Gastrocnemius medialis (tissue), 4 donors: ENCODE results near the gene RPL13A. TPM values are rescaled to one million over a fixed set of nuclear protein-coding genes. Genes with fewer than 3 reads are reported as not detected.
A peak's percentile ranks its signal among the peaks of the same experiment; 100 is the strongest.

ENCODE experiments used
- ATAC-seq, 2 donors: fragments of 150-250 bp; one replicate each; pipeline ENCODE4 v1.9.1; 2016
- DNase-seq, 2 donors: peaks; one replicate each; pipeline ENCODE4 v3.0.0-alpha.2; 2019
- H3K27ac ChIP-seq, 4 donors: fragments of 200-600 bp; sonication (generic); 1 replicate in 1 of 4; 2 replicates in 3 of 4; pipeline ENCODE4 v1.5.1; 2016 to 2018; ENCODE audit warnings: mild to moderate bottlenecking in 2 of 4, moderate library complexity in 1 of 4
- H3K27me3 ChIP-seq, 3 donors: fragments of 200-600 bp; sonication (generic) in 2 of 3; 1 replicate in 1 of 3; 2 replicates in 2 of 3; pipeline versions ENCODE4 v1.5.1 to v1.6.0; 2016 to 2019; ENCODE audit warnings: mild to moderate bottlenecking in 1 of 3, moderate library complexity in 1 of 3
- H3K36me3 ChIP-seq, 2 donors: fragments of 200-600 bp; sonication (generic) in 1 of 2; one replicate each; pipeline ENCODE4 v1.5.1; 2017 to 2018
- H3K4me1 ChIP-seq, 2 donors: fragments of 200-600 bp; sonication (generic) in 1 of 2; one replicate each; pipeline ENCODE4 v1.5.1; 2016 to 2017; ENCODE audit warnings: mild to moderate bottlenecking in 2 of 2
- H3K4me3 ChIP-seq, 4 donors: fragments of 200-600 bp; sonication (generic) in 3 of 4; 1 replicate in 1 of 4; 2 replicates in 3 of 4; pipeline ENCODE4 v1.5.1; 2016 to 2019; ENCODE audit warnings: mild to moderate bottlenecking in 2 of 4
- H3K9me3 ChIP-seq, 3 donors: fragments of 200-600 bp; sonication (generic) in 2 of 3; 1 replicate in 1 of 3; 2 replicates in 2 of 3; pipeline ENCODE4 v1.5.1; 2016 to 2019
- CTCF ChIP-seq, 5 experiments: fragments of 450-650 bp in 3 of 5; fragments of 200-600 bp in 2 of 5; sonication (generic) in 2 of 5; IDR thresholded peaks in 4 of 5; conservative IDR thresholded peaks in 1 of 5; 1 replicate in 4 of 5; 2 replicates in 1 of 5; pipeline ENCODE4 v1.5.1; 2016 to 2019; ENCODE audit warnings: antibody characterized with exemption in 5 of 5, mild to moderate bottlenecking in 3 of 5, moderate library complexity in 3 of 5
- POLR2A ChIP-seq, 2 donors: fragments of 450-650 bp; IDR thresholded peaks; one replicate each; pipeline ENCODE4 v1.6.1; 2017; ENCODE audit warnings: antibody characterized with exemption in 2 of 2, mild to moderate bottlenecking in 2 of 2, moderate library complexity in 2 of 2
- in situ Hi-C, 4 donors: fragments of 200-750 bp; cut with MboI; loops; one replicate each; pipeline versions ENCODE4 v1.15.0 to v1.8.0; 2017; ENCODE audit warnings: low sequenced_read_pairs in 4 of 4
- intact Hi-C: fragments of 100-400 bp; cut with DNase I; formaldehyde crosslinking; loops from one replicate; pipeline ENCODE4 v1.15.1; 2023; ENCODE audit warnings: low total_unique reads
- total RNA-seq, 4 donors: library from RNA; depleted of rRNA; stranded (reverse); fragments of >200 nt; gene quantifications; one replicate each; pipeline versions ENCODE4 v1.1.0 to v1.2.3, GENCODE V29; 2016

The RPL13A gene
- total RNA-seq, 4 donors from 2014 or later: 1,565 to 2,260 (median 1,899) TPM

- ATAC-seq (no peak), DNase-seq (no peak)
- no peaks in the 10 kb centered on the region for H3K27me3 ChIP-seq
- no peak for TF ChIP-seq CTCF (IDR thresholded peaks at IDR 0.05 in 4 of 5, conservative IDR thresholded peaks at IDR 0.05 in 1 of 5)
- TF ChIP-seq POLR2A (IDR thresholded peaks at IDR 0.05): no peak
- intact Hi-C loops (no loop called here), in situ Hi-C loops (no loop called here)
- H3K4me1 ChIP-seq: peaks cover 24 to 32% of the 10 kb centered on the region in 2 donors
- H3K9me3 ChIP-seq: no peaks in the 10 kb centered on the region
- H3K27ac ChIP-seq: peak overlapping the region in 1 of 4 donors; percentile 44
- H3K36me3 ChIP-seq: peaks cover 0 to 38% of the 10 kb centered on the region in 2 donors
- H3K4me3 ChIP-seq: no peak overlapping the region
Measured at GRCh38 chr19:49491804-49492572, 4.6 kb downstream of the RPL13A start.

- no peak overlapping the region for H3K4me3 ChIP-seq
- H3K36me3 ChIP-seq: peaks cover 0 to 42% of the 10 kb centered on the region in 2 donors
- TF ChIP-seq POLR2A (IDR thresholded peaks at IDR 0.05) (no peak), CTCF (IDR thresholded peaks at IDR 0.05 in 4 of 5, conservative IDR thresholded peaks at IDR 0.05 in 1 of 5) (no peak)
- H3K9me3 ChIP-seq: no peaks in the 10 kb centered on the region
- H3K4me1 ChIP-seq: peaks cover 32 to 39% of the 10 kb centered on the region in 2 donors
- no peak for ATAC-seq
- in situ Hi-C loops (no loop called here), intact Hi-C loops (no loop called here)
- H3K27me3 ChIP-seq: no peaks in the 10 kb centered on the region
- DNase-seq: no peak
- peak overlapping the region in 2 of 4 donors; percentile 35 to 44 for H3K27ac ChIP-seq
Measured at GRCh38 chr19:49492573-49493405, 5.4 kb downstream of the RPL13A start.

- H3K27me3 ChIP-seq: no peaks in the 10 kb centered on the region
- peak overlapping the region; percentile 93 to 98 (median 96) for H3K27ac ChIP-seq
- no peaks in the 10 kb centered on the region for H3K9me3 ChIP-seq
- ATAC-seq: no peak
- peaks cover 0 to 43% of the 10 kb centered on the region in 2 donors for H3K36me3 ChIP-seq
- no peak for DNase-seq
- intact Hi-C loops: loop anchor here (1.0 to 5.0 kb wide), 4 partner anchors 9 to 381 kb away; partner anchors contain the start of genes AKT1S1, ALDH16A1, PRMT1 and RPL13A
- TF ChIP-seq CTCF (IDR thresholded peaks at IDR 0.05 in 4 of 5, conservative IDR thresholded peaks at IDR 0.05 in 1 of 5) (peak in 1 of 5 experiments; percentile 2), POLR2A (IDR thresholded peaks at IDR 0.05) (peak in 1 of 2 donors; percentile 3)
- H3K4me1 ChIP-seq: peaks cover 27 to 31% of the 10 kb centered on the region in 2 donors
- in situ Hi-C loops: loop anchor here in 1 of 4 donors (5.0 kb wide), 1 partner anchor 76 kb away; no protein-coding TSS in a partner anchor
- peak overlapping the region; percentile 79 to 96 (median 90) for H3K4me3 ChIP-seq
Measured at GRCh38 chr19:49496574-49497008, 9.2 kb downstream of the RPL13A start.

GRCh38 chr19:49497047-49497788 lies 9.8 kb downstream of the RPL13A start:
- Histone ChIP-seq H3K4me3 (peak overlapping the region; percentile 79 to 96 (median 90)), H3K9me3 (no peaks in the 10 kb centered on the region), H3K27me3 (no peaks in the 10 kb centered on the region), H3K27ac (peak overlapping the region; percentile 93 to 98 (median 96)), H3K36me3 (peaks cover 0 to 36% of the 10 kb centered on the region in 2 donors), H3K4me1 (peaks cover 27 to 31% of the 10 kb centered on the region in 2 donors)
- intact Hi-C loops: loop anchor here (2.0 to 5.0 kb wide), 3 partner anchors 44 to 380 kb away; partner anchors contain the start of genes AKT1S1, ALDH16A1, PRMT1 and TBC1D17
- peak; percentile 24 to 62 for TF ChIP-seq POLR2A (IDR thresholded peaks at IDR 0.05)
- TF ChIP-seq CTCF (IDR thresholded peaks at IDR 0.05 in 4 of 5, conservative IDR thresholded peaks at IDR 0.05 in 1 of 5): no peak
- DNase-seq (peak; percentile 48 to 63), ATAC-seq (no peak)
- in situ Hi-C loops: loop anchor here in 1 of 4 donors (5.0 kb wide), 1 partner anchor 75 kb away; no protein-coding TSS in a partner anchor
